SK-N-SH (cell line): ENCODE measurements around the gene ZNF586. TPM values are rescaled to one million over a fixed set of nuclear protein-coding genes. Genes with fewer than 3 reads are reported as not detected.
"Not testable (repeated sequence)": the region's sequence is repeated elsewhere in the genome, so short reads cannot be mapped to it uniquely, and the experiment has no call there.

Experiments used
- CTCF ChIA-PET: fragments of 300-600, 350-600 bp; formaldehyde crosslinking; extraction: SDS; loops from one replicate; lab custom pipeline; 2021; lab: Yijun Ruan, JAX
- POLR2A ChIA-PET: fragments of 350-600 bp; sonication (Branson Sonifier 250); formaldehyde crosslinking; extraction: SDS; loops from one replicate; lab custom pipeline; 2020; ENCODE audit warnings: antibody characterized with exemption, inconsistent platforms; lab: Yijun Ruan, JAX
- DNase-seq: peaks from one replicate; pipeline ENCODE4 v3.0.0; 2012
- H2AFZ ChIP-seq: fragments of 200-600 bp; sonication (generic); 2 replicates; pipeline ENCODE4 v1.8.1; 2016; ENCODE audit warnings: antibody characterized with exemption, mild to moderate bottlenecking, low read depth
- H3F3A ChIP-seq: fragments of 200-600 bp; sonication (generic); replicated peaks from 2 replicates; pipeline ENCODE3; 2016; ENCODE audit warnings: antibody characterized with exemption, mild to moderate bottlenecking; ENCODE audit not compliant: insufficient read depth
- H3K27ac ChIP-seq, 2 experiments: fragments of 200-500 bp in 1 of 2; fragments of 200-600 bp in 1 of 2; sonication (Bioruptor generic) in 1 of 2; sonication (generic), shearing (Covaris generic) in 1 of 2; 2 replicates each; pipeline versions ENCODE4 v1.5.1 to v1.6.1; 2014 to 2016; ENCODE audit warnings: low read depth in 2 of 2, inconsistent platforms in 1 of 2, low read length in 1 of 2, mild to moderate bottlenecking in 1 of 2, mixed read lengths in 1 of 2
- H3K27me3 ChIP-seq: fragments of 200-600 bp; sonication (generic), shearing (Covaris generic); 2 replicates; pipeline ENCODE4 v1.6.1; 2016; ENCODE audit warnings: mixed run types; ENCODE audit not compliant: insufficient read depth
- H3K36me3 ChIP-seq, 2 experiments: fragments of 200-500 bp in 1 of 2; fragments of 200-600 bp in 1 of 2; sonication (Bioruptor generic) in 1 of 2; sonication (generic) in 1 of 2; replicated peaks in 1 of 2; 2 replicates each; pipeline versions ENCODE3 to v1.5.1; 2014 to 2016; ENCODE audit warnings: low read length in 1 of 2, mild to moderate bottlenecking in 1 of 2; ENCODE audit not compliant: insufficient read depth in 2 of 2, control insufficient read depth in 1 of 2
- H3K4me1 ChIP-seq, 2 experiments: fragments of 200-500 bp in 1 of 2; fragments of 200-600 bp in 1 of 2; sonication (Bioruptor generic) in 1 of 2; sonication (generic), shearing (Covaris generic) in 1 of 2; 2 replicates each; pipeline versions ENCODE4 v1.5.1 to v1.6.1; 2014 to 2016; ENCODE audit warnings: low read depth in 1 of 2, low read length in 1 of 2, mixed run types in 1 of 2; ENCODE audit not compliant: insufficient read depth in 2 of 2, control insufficient read depth in 1 of 2
- H3K4me2 ChIP-seq: fragments of 200-600 bp; sonication (generic), shearing (Covaris generic); 2 replicates; pipeline ENCODE4 v1.6.1; 2017; ENCODE audit warnings: mixed run types
- H3K4me3 ChIP-seq, 2 experiments: fragments of 200-500 bp in 1 of 2; fragments of 200-600 bp in 1 of 2; sonication (Bioruptor generic) in 1 of 2; sonication (generic), shearing (Covaris generic) in 1 of 2; 2 replicates each; pipeline versions ENCODE4 v1.5.1 to v1.8.1; 2014 to 2016; ENCODE audit warnings: low read depth in 2 of 2, inconsistent platforms in 1 of 2, low read length in 1 of 2, mild to moderate bottlenecking in 1 of 2, mixed read lengths in 1 of 2, moderate library complexity in 1 of 2
- H3K79me2 ChIP-seq: fragments of 200-600 bp; sonication (generic); 2 replicates; pipeline ENCODE4 v1.8.1; 2017; ENCODE audit warnings: mild to moderate bottlenecking; ENCODE audit not compliant: insufficient read depth
- H3K9ac ChIP-seq: fragments of 200-600 bp; sonication (generic); 2 replicates; pipeline ENCODE4 v1.6.1; 2017; ENCODE audit warnings: mixed run types
- H3K9me2 ChIP-seq: fragments of 200-600 bp; sonication (generic); 2 replicates; pipeline ENCODE4 v1.6.1; 2017; ENCODE audit warnings: mixed run types
- H3K9me3 ChIP-seq: fragments of 200-600 bp; sonication (generic); 2 replicates; pipeline ENCODE4 v1.6.1; 2017; ENCODE audit warnings: mixed run types, mild to moderate bottlenecking, moderate library complexity
- H4K20me1 ChIP-seq: fragments of 200-600 bp; sonication (generic); 2 replicates; pipeline ENCODE4 v1.6.1; 2017; ENCODE audit warnings: mild to moderate bottlenecking, mixed run types; ENCODE audit not compliant: insufficient read depth
- CTCF ChIP-seq: fragments of 200-600 bp; sonication (generic); IDR thresholded peaks from 2 replicates; pipeline ENCODE4 v1.6.1; 2017; ENCODE audit warnings: antibody characterized with exemption, mild to moderate bottlenecking, moderate library complexity
- EZH2phosphoT487 ChIP-seq: fragments of 200-600 bp; sonication (generic); IDR thresholded peaks from 2 replicates; pipeline ENCODE4 v1.6.1; 2017; ENCODE audit warnings: low read depth, mixed run types, mild to moderate bottlenecking, antibody characterized with exemption, moderate library complexity, borderline replicate concordance
- MEF2A ChIP-seq: IDR thresholded peaks from 2 replicates; pipeline ENCODE4 v1.4.0; 2012; ENCODE audit warnings: low read depth, borderline replicate concordance
- RAD21 ChIP-seq: IDR thresholded peaks from 2 replicates; pipeline ENCODE4 v1.6.1; 2012; ENCODE audit warnings: mild to moderate bottlenecking, low read length
- WGBS: methylation state at CpG from one replicate; pipeline ENCODE4 v1.1.6; 2017; ENCODE audit warnings: low lambda C conversion rate; 5-methylcytosine and 5-hydroxymethylcytosine counted together
- polyA plus RNA-seq, 3 experiments: library from polyadenylated mRNA; depleted of rRNA; stranded (reverse); fragments of >200 nt; gene quantifications; 2 replicates each; pipeline ENCODE4 v1.2.3, GENCODE V29; 2012
- TF ChIP-seq, protein P1 (sequence below): IDR thresholded peaks from 2 replicates; pipeline ENCODE4 v1.4.0; 2012; ENCODE audit warnings: low read depth, borderline replicate concordance
- TF ChIP-seq, protein P2 (sequence below): IDR thresholded peaks from 2 replicates; pipeline ENCODE4 v1.4.0; 2012; ENCODE audit warnings: low read depth
- TF ChIP-seq, protein P3 (sequence below): fragments of 150-350 bp; IDR thresholded peaks from 2 replicates; pipeline ENCODE4 v1.6.1; 2017; ENCODE audit warnings: antibody characterized with exemption, low read length, low read depth, borderline replicate concordance

ZNF586 gene
- polyA plus RNA-seq, 1 of the 3 experiments (the other 2 are of a cell fraction), result 3.5 TPM

DNA sequence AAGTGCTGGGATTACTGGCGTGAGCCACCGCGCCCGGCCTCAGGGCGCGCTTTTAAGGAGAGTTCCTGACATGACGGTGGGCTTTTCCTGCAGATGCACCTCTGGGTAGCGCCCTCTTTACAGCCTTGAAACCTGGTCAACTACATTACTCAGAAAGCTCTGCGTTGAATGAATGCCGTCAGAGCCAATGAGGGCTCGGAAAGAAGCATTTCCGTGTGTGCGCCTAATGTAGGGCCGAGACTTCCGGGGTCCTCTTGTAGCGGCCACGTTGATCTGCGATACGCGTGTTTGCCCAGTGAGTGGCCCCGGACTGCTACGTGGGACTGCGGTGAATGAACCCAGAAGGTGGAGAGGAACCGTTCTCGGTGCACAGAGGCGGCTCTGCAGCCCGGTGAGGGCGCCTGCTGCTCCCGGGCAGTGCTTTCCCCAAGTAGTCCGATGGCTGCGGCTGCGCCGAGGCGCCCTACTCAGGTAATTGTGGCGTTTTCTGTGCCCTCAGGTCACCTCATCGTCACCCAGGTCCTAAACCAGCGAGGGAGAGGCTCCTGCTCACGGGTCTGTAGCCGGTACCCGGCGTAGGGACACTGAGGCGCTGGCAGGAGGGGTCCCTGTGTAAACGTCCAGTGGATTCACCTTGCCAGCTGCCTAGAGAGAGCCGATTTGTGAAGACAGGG, 50.1 kb downstream of the ZNF586 start (continued):
- TF ChIP-seq MEF2A (no peak), CTCF (no peak; the same call in 1 of the 2 replicates), RAD21 (peak; percentile 26; the same call in 1 of the 2 replicates), EZH2phosphoT487 (no peak)
- TF ChIP-seq, protein P1, sequence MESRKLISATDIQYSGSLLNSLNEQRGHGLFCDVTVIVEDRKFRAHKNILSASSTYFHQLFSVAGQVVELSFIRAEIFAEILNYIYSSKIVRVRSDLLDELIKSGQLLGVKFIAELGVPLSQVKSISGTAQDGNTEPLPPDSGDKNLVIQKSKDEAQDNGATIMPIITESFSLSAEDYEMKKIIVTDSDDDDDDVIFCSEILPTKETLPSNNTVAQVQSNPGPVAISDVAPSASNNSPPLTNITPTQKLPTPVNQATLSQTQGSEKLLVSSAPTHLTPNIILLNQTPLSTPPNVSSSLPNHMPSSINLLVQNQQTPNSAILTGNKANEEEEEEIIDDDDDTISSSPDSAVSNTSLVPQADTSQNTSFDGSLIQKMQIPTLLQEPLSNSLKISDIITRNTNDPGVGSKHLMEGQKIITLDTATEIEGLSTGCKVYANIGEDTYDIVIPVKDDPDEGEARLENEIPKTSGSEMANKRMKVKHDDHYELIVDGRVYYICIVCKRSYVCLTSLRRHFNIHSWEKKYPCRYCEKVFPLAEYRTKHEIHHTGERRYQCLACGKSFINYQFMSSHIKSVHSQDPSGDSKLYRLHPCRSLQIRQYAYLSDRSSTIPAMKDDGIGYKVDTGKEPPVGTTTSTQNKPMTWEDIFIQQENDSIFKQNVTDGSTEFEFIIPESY, result no peak
- TF ChIP-seq, protein P2, sequence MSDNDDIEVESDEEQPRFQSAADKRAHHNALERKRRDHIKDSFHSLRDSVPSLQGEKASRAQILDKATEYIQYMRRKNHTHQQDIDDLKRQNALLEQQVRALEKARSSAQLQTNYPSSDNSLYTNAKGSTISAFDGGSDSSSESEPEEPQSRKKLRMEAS, result peak; percentile 95
- TF ChIP-seq, all 33 proteins: peak for 13

GRCh38 chr19:57820599-57820998, 51.1 kb downstream of the ZNF586 start:
- Histone ChIP-seq H3K79me2 (peaks cover 63% of the 10 kb centered on the region), H3K9me2 (no peaks in the 10 kb centered on the region), H3K27ac (no peak overlapping the region), H3K9me3 (no peaks in the 10 kb centered on the region), H3K36me3 (peaks cover 0 to 7% of the 10 kb centered on the region in 2 experiments), H3K9ac (peak overlapping the region; percentile 91), H3F3A (no peaks in the 10 kb centered on the region), H4K20me1 (0 out of 2 replicates have a peak, but pooled peaks cover 3% of the 10 kb centered on the region), H3K4me2 (peak overlapping the region; percentile 88), H3K4me1 (peaks cover 0 to 6% of the 10 kb centered on the region in 2 experiments; a peak in 2 of 4 replicates), H3K4me3 (peak overlapping the region; percentile 92 to 98), H3K27me3 (no peaks in the 10 kb centered on the region), H2AFZ (no peak overlapping the region)
- no peak for DNase-seq
- POLR2A ChIA-PET, result no interaction called here
- WGBS, result 52% methylated on average over 6 of the region's 6 CpGs
- CTCF ChIA-PET, result interaction anchor here (1.0 to 1.8 kb wide), 2 partner anchors 9 to 335 kb away, joined by 5 read pairs; partner anchors contain the start of gene ZNF587B
- TF ChIP-seq RAD21, result no peak
- TF ChIP-seq, protein P3, sequence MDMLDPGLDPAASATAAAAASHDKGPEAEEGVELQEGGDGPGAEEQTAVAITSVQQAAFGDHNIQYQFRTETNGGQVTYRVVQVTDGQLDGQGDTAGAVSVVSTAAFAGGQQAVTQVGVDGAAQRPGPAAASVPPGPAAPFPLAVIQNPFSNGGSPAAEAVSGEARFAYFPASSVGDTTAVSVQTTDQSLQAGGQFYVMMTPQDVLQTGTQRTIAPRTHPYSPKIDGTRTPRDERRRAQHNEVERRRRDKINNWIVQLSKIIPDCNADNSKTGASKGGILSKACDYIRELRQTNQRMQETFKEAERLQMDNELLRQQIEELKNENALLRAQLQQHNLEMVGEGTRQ, result no peak

DNA sequence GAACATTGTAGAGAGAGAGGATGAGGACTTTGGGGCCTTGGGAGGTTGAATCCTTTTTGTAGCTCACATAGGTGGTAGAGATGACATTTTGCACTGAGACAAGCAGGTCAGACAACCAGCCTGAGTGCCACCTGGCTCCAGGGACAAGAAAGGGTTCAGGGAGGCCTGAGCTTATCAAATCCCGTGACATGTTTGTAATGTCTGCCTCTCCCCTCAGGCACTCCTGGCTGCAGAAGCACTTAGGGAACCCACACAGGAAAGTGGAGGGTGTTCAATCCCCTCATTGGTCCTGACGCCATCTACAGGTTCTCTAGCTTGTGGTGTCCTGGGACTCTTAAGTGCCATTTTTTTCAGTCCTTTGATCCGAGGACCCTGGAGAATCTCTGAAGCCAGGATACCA, 51.6 kb downstream of the ZNF586 start:
- CTCF ChIA-PET, result not testable (repeated sequence)

DNA sequence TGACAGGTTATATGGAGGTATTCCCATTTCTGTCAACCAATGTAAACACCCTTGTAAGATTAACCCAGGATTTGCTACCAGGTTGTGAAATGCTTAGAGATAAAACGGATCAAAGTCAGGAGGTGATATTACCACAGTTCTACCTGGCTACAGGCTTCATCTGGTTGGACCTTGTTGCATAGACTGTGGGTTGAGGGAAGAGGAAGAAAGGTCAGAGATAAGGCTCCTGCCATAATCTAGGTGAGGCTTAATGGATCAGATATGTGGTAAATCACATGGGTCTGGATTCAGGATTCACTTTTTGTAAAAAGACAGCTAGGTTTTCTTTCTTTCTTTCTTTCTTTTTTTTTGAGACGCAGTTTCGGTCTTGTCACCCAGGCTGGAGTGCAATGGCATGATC, 52.0 kb downstream of the ZNF586 start:
- CTCF ChIA-PET, result not testable (repeated sequence)

More for the DNA sequence above, 51.6 kb downstream of the ZNF586 start:
- H3K4me3 ChIP-seq, H3K4me1 ChIP-seq, DNase-seq, H2AFZ ChIP-seq, H3K9me3 ChIP-seq, H3K27ac ChIP-seq, H3F3A ChIP-seq, H4K20me1 ChIP-seq, H3K9me2 ChIP-seq, H3K9ac ChIP-seq, H3K36me3 ChIP-seq, H3K27me3 ChIP-seq, POLR2A ChIA-PET: not testable (repeated sequence)
- Histone ChIP-seq H3K4me2 (peak overlapping the region; percentile 88; the same call in 1 of the 2 replicates), H3K79me2 (peaks cover 68% of the 10 kb centered on the region)
- WGBS, result 94% methylated on average over 2 of the region's 3 CpGs

More for the DNA sequence above, 52.0 kb downstream of the ZNF586 start:
- H2AFZ ChIP-seq, H3K9ac ChIP-seq, H4K20me1 ChIP-seq, H3K27ac ChIP-seq, H3K36me3 ChIP-seq, H3K4me2 ChIP-seq, DNase-seq, H3K9me3 ChIP-seq, H3K4me1 ChIP-seq, H3K9me2 ChIP-seq, POLR2A ChIA-PET, H3K27me3 ChIP-seq, H3K4me3 ChIP-seq, H3F3A ChIP-seq: not testable (repeated sequence)
- peaks cover 72% of the 10 kb centered on the region for H3K79me2 ChIP-seq
- WGBS, result 92% methylated on average over 2 of the region's 3 CpGs
